Suppressor macrophage treated with lipopolysaccharide for 4 hours (primary cell): Measurements from ENCODE around the gene RSPH9.

Experiments
- DNase-seq: peaks from one replicate; pipeline ENCODE4 v3.0.0-alpha.2; 2020

RSPH9 gene

DNA sequence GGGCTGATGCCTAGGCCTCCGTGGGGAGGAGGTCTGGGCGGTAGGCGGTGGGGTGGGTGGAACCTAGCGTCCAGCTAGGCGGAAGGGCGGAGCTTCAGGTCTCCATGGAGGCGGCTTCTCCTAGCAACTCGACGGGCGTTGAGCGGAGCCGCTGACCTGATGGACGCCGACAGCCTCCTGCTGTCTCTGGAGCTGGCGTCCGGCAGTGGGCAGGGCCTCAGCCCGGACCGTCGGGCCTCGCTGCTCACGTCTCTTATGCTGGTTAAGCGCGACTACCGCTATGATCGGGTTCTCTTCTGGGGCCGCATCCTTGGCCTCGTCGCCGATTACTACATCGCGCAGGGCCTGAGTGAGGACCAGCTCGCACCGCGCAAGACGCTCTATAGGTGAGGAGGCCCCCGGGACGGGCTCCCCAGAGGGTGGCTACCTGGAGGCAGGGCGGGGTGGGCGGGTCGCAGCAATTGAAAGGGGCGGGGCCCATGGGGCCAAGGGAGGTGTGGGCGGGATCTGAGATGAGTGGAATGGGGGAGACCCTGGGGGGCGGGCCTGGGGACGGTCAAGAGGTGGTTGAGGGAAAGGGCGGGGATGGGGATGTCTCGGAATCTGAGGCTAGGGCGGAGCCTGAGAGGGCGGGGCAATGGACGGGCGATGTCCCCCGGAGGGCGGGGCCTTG, at the start of gene RSPH9:
Gene RSPH9 (plus strand): TSS at position 97 of the 673 bp plus-strand sequence. CDS start 63 bp downstream, at position 160.
- peak; percentile 66 for DNase-seq

DNA sequence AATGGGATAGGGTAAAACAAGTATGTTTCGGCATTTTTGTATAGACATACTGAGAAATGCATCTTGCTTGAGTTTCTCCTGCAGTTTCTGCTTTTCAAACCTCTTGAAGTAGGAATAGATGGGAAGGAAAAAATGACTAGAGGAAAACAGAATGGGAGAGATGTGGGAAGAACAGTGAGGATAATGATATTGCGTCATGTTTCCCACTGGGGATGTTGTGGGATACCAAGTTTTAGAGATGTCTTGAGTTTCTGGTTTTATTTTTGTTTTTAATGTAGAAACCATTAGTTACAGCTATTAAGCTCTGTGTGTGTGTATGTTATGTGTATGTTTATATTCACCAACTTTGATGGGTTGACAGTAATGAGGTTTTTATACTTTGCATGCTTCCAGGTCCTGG, 44.2 kb upstream of the RSPH9 start:
- DNase-seq = no peak

DNA sequence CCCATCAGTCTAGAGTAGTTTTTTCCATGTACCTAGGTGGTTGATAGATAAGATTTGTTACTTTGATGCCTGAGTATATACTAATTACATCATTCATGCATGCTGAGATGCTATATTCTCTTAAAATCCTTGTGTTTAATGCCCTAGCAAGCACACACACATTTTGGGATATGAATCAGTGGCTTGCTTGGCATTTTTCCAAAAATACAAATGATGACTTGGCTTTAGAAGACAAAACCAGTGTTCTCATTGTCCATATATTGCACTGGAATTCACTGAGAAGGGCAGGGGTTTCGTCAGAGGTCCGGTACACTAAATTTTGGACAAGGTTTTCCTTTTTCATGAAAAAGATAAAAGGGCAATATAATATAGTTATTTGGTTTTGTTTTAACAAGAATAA, 40.7 kb upstream of the RSPH9 start:
- no peak for DNase-seq

- DNase-seq = no peak
Observed at GRCh38 chr6:43606019-43606418, 38.8 kb upstream of the RSPH9 start.

- peak; percentile 75 for DNase-seq
Observed at GRCh38 chr6:43608310-43608763, 36.5 kb upstream of the RSPH9 start.

GRCh38 chr6:43608807-43609206, 36.0 kb upstream of the RSPH9 start:
- peak; percentile 37 for DNase-seq

DNA sequence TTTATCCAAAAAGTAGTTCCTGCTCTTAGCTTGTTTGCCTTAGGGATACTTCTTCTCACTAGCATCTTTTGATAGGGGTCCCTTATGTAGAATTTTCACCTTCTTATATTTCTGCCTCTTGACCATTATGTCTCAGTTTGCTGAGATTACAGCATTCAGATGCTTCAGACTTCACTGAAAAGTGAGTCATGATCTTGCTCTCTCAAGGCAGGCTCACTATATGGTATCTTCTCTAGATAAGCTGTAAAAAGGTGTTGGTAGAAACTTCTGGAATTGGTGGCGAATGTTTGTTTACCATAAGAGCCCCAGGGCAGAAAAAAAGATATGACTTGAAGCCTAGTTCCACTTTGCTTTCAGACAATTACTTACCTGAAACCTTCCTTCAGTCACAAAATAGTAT, 35.4 kb upstream of the RSPH9 start:
- no peak for DNase-seq

DNA sequence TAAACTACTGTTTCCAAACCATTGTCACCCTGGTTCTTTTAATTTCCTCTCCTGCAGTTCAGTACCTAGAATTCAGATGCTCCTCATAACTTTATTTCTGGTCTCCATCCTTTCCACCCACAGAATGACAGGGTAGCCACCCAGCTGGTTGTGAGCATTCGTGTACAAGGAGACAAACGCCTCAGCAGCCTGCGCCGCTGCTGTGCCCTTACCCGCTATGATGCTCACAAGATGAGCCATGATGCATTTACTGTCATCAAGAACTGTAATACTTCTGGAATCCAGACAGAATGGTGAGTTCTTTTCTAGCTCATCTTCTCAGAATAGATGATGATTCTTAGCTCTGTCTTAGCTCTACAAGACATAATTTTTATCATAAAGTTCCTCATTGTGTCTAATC, 34.4 kb upstream of the RSPH9 start:
- no peak for DNase-seq

GRCh38 chr6:43613721-43614395, 31.0 kb upstream of the RSPH9 start:
- DNase-seq = no peak

GRCh38 chr6:43614396-43614730, 30.5 kb upstream of the RSPH9 start:
- DNase-seq = no peak

DNA sequence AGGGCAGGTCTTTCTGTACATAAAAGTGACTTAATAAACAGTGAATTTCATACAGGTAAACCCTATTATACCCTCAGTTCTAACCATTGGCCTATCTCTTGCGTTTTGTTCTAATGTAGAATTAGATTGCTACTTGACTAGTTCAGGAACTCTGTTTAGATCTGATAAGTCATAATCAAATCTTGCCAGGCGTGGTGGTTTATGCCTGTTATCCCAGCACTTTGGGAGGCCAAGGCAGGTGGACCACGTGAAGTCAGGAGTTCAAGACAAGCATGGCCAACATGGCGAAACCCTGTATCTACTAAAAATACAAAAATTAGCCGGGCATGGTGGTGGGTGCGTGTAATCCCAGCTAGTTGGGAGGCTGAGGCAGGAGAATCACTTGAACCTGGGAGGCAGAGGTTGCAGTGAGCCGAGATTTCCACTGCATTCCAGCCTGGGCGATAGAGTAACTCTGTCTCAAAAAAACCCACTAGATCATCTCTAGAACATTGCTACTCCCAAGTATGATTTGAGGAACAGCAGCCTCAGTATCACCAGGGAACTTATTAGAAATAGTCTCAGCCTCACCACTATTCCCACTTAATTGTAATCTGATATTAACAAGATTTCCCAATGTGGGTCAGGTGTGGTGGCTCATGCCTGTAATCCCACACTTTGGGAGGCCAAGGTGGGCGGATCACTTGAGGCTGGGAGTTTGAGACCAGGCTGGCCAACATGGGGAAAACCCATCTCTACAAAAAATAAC, 27.9 kb upstream of the RSPH9 start:
- no peak for DNase-seq

GRCh38 chr6:43621078-43621835, 23.6 kb upstream of the RSPH9 start:
- no peak for DNase-seq

DNA sequence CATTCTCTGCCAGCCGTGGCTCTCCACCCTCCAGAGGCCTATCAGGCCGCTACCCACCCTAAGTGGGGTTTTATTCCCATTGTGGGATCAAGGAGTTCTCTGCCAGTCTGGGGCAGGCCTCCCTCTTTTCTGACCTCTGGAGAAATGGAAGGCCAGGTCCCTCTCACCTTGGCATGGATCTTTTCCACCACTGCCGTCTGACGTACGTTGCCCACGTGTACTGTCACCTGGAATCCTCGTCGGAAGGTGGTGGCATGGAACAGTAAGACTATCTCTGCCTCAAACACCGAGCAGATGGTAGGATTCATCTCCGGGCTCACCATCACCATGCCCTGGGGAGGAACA, 23.0 kb upstream of the RSPH9 start:
- DNase-seq = no peak

GRCh38 chr6:43622541-43622940, 22.3 kb upstream of the RSPH9 start:
- DNase-seq = no peak

- no peak for DNase-seq
Observed at GRCh38 chr6:43623880-43624785, 20.7 kb upstream of the RSPH9 start.

- no peak for DNase-seq
Observed at GRCh38 chr6:43624786-43625288, 20.0 kb upstream of the RSPH9 start.

DNA sequence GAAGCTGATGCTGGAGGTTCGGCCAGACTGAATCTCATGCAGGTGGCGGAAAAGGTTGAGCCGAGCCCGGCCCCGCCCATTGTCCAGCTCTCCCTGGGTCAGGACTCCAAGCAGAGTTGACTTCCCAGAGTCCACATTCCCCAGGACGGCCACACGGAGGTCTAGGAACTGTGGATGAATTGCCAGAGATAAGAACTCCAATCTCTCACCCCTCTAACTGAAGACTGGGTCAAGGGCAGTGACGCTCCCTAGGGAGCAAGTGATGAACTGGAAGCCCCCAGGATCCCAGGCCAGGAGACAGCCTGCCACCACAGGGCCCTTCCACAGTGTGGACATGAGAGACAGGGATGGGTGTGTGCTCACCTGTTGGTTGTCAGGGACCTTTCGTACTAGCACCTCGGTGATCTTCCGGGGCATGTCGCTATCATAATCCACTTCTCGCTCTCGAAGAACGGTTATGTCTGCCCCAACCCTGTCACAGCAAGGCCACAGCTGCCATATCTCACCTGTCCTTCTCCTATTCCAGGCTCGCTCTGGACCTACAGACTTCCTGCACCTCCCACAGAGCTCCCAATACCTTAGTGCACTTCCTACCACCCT, 19.3 kb upstream of the RSPH9 start:
- DNase-seq = no peak

GRCh38 chr6:43627008-43627825, 17.6 kb upstream of the RSPH9 start:
- peak; percentile 98 for DNase-seq

- peak; percentile 35 for DNase-seq
Observed at GRCh38 chr6:43628393-43629103, 16.3 kb upstream of the RSPH9 start.

DNA sequence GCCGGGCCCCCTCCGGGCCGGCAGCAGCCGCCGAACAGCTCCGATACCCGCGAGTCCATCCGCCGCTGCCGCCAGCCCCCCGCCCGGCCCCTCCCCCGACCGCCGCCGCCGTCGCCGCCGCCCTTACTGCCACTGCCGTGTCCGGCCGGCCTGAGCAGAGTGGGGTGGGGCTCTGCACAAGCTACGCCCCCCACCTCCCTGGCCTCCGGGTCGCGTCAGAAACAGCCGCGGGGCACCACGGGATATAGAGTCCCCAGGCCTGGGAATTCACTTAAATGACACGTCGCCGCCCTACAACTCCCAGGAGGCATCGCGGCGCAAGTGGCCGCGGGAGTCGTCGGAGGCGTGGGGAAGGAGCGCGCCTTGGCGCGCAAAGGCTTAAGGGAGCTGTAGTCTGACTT, 15.7 kb upstream of the RSPH9 start, which contains the start of gene GTPBP2:
Gene GTPBP2 (minus strand): TSS at position 161 of the 401 bp plus-strand sequence. CDS start 102 bp downstream, at position 59.
- DNase-seq = peak; percentile 100
